ENCODE data around the gene DNAH17.

DNAH17 gene

DNA sequence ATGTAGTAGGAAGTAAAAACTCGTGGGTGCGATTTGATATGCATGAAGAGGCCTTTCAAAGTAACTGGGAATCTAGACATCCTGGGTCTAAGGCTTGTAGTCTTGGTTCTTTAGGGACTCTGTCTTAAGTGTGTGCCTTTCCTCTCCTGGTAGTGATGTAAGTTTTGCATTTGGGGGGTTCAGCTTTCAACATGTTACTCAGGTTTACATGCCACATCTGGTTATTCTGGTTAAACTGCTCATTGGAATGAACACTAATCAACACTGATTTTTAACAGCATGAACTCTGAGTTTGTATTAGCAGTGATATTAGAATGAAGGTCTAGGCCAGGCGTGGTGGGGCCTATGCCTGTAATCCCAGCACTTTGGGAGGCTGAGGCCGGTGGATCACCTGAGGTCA lies 183.6 kb downstream of the DNAH17 start:
- no peak for DNase-seq
- Histone ChIP-seq H4K20me1 (ENCODE audit: insufficient read depth, low read length) (no peaks in the 10 kb centered on the region), H2AFZ (ENCODE audit: low read length) (no peak overlapping the region), H3K4me2 (ENCODE audit: low read depth, low read length) (no peak overlapping the region), H3K27ac (ENCODE audit: low read length) (no peak overlapping the region), H3K36me3 (replicated peaks; ENCODE audit: insufficient read depth, low read length) (no peaks in the 10 kb centered on the region), H3K9me3 (replicated peaks; ENCODE audit: insufficient read depth, low read length) (no peaks in the 10 kb centered on the region), H3K4me3 (ENCODE audit: low read length) (no peak overlapping the region), H3K27me3 (replicated peaks; ENCODE audit: insufficient read depth, low read length) (no peaks in the 10 kb centered on the region), H3K79me2 (ENCODE audit: low read length) (peaks cover 34% of the 10 kb centered on the region), H3F3A (ENCODE audit: insufficient read depth, low read length) (no peaks in the 10 kb centered on the region), H3K4me1 (ENCODE audit: low read length) (no peaks in the 10 kb centered on the region), H3K9ac (ENCODE audit: low read length) (no peak overlapping the region), H3K9me2 (replicated peaks; ENCODE audit: insufficient read depth, low read length) (no peaks in the 10 kb centered on the region)
- TF ChIP-seq EZH2phosphoT487 (IDR thresholded peaks at IDR 0.05; ENCODE audit: low read length) (no peak), EZH2 (optimal IDR thresholded peaks at IDR 0.05; ENCODE audit: low read depth, low read length) (no peak)
- TF ChIP-seq, protein P1, sequence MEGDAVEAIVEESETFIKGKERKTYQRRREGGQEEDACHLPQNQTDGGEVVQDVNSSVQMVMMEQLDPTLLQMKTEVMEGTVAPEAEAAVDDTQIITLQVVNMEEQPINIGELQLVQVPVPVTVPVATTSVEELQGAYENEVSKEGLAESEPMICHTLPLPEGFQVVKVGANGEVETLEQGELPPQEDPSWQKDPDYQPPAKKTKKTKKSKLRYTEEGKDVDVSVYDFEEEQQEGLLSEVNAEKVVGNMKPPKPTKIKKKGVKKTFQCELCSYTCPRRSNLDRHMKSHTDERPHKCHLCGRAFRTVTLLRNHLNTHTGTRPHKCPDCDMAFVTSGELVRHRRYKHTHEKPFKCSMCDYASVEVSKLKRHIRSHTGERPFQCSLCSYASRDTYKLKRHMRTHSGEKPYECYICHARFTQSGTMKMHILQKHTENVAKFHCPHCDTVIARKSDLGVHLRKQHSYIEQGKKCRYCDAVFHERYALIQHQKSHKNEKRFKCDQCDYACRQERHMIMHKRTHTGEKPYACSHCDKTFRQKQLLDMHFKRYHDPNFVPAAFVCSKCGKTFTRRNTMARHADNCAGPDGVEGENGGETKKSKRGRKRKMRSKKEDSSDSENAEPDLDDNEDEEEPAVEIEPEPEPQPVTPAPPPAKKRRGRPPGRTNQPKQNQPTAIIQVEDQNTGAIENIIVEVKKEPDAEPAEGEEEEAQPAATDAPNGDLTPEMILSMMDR (IDR thresholded peaks at IDR 0.05; ENCODE audit: low read length), result no peak

DNA sequence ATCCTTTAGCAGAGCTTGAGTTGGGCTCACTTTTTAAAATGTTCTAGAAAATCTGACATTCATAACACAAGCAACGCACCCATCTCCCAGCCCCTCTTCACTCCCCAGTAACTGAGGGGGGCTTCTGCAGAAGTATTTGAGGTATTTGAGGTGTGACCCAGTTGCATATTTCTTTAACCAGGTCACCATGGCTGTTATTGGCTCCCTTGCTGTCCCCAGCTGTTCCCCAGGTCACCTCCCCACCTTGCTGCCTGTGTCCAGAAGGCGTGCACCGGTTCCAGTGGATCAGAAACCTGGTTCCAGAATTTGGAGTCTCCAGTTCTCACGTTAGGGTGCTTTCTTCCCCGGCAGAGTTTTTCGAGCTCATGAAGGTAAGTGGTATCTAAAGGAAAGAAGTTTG lies 184.9 kb downstream of the DNAH17 start:
- H3K9ac ChIP-seq (ENCODE audit: low read length), result no peak overlapping the region
- H2AFZ ChIP-seq (ENCODE audit: low read length), result no peak overlapping the region
- H3K79me2 ChIP-seq (ENCODE audit: low read length), result peaks cover 45% of the 10 kb centered on the region
- H3K9me3 ChIP-seq (replicated peaks; ENCODE audit: insufficient read depth, low read length), result no peaks in the 10 kb centered on the region
- no peak overlapping the region for H3K4me2 ChIP-seq (ENCODE audit: low read depth, low read length)
- no peak overlapping the region for H3K4me3 ChIP-seq (ENCODE audit: low read length)
- DNase-seq, result no peak
- TF ChIP-seq EZH2phosphoT487 (IDR thresholded peaks at IDR 0.05; ENCODE audit: low read length) (no peak), EZH2 (optimal IDR thresholded peaks at IDR 0.05; ENCODE audit: low read depth, low read length) (no peak)
- TF ChIP-seq, protein P1 (IDR thresholded peaks at IDR 0.05; ENCODE audit: low read length), result no peak
- no peak overlapping the region for H3K27ac ChIP-seq (ENCODE audit: low read length)
- H3K36me3 ChIP-seq (replicated peaks; ENCODE audit: insufficient read depth, low read length), result no peaks in the 10 kb centered on the region
- no peaks in the 10 kb centered on the region for H3K9me2 ChIP-seq (replicated peaks; ENCODE audit: insufficient read depth, low read length)
- H3F3A ChIP-seq (ENCODE audit: insufficient read depth, low read length), result no peaks in the 10 kb centered on the region; the same call in 1 of the 2 replicates
- no peaks in the 10 kb centered on the region for H3K27me3 ChIP-seq (replicated peaks; ENCODE audit: insufficient read depth, low read length)
- no peaks in the 10 kb centered on the region for H3K4me1 ChIP-seq (ENCODE audit: low read length)
- peaks cover 3% of the 10 kb centered on the region; the same call in 1 of the 2 replicates for H4K20me1 ChIP-seq (ENCODE audit: insufficient read depth, low read length)

DNA sequence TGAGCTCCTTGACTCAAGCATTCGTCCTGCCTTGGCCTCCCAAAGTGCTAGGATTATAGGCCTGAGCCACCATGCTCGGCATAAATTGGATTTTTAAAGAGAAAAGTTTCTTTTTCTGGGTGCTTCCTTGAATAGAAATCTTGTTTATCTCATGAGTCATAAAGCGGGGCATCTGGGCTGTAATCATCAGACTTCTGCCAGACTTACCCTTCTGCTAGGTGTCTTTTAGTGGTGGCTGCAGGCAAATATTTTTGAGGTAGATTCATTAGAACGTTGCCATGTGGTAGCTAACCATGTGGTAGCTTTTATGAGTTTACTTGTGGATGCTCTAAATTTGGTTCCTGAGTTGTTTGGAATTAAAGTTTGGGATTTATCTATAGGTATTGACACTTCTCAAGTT lies 185.4 kb downstream of the DNAH17 start:
- H3K9me3 ChIP-seq (replicated peaks; ENCODE audit: insufficient read depth, low read length), result no peaks in the 10 kb centered on the region
- H3F3A ChIP-seq (ENCODE audit: insufficient read depth, low read length), result no peaks in the 10 kb centered on the region; the same call in 1 of the 2 replicates
- H3K27me3 ChIP-seq (replicated peaks; ENCODE audit: insufficient read depth, low read length), result no peaks in the 10 kb centered on the region
- H3K4me2 ChIP-seq (ENCODE audit: low read depth, low read length), result no peak overlapping the region
- peaks cover 49% of the 10 kb centered on the region for H3K79me2 ChIP-seq (ENCODE audit: low read length)
- peaks cover 3% of the 10 kb centered on the region; the same call in 1 of the 2 replicates for H4K20me1 ChIP-seq (ENCODE audit: insufficient read depth, low read length)
- H3K9me2 ChIP-seq (replicated peaks; ENCODE audit: insufficient read depth, low read length), result no peaks in the 10 kb centered on the region
- H3K27ac ChIP-seq (ENCODE audit: low read length), result no peak overlapping the region
- no peak for DNase-seq
- H2AFZ ChIP-seq (ENCODE audit: low read length), result no peak overlapping the region
- TF ChIP-seq EZH2 (optimal IDR thresholded peaks at IDR 0.05; ENCODE audit: low read depth, low read length), result no peak
- TF ChIP-seq, protein P1 (IDR thresholded peaks at IDR 0.05; ENCODE audit: low read length), result no peak
- TF ChIP-seq EZH2phosphoT487 (IDR thresholded peaks at IDR 0.05; ENCODE audit: low read length), result no peak
- H3K36me3 ChIP-seq (replicated peaks; ENCODE audit: insufficient read depth, low read length), result no peaks in the 10 kb centered on the region
- no peak overlapping the region for H3K9ac ChIP-seq (ENCODE audit: low read length)
- no peaks in the 10 kb centered on the region for H3K4me1 ChIP-seq (ENCODE audit: low read length)
- no peak overlapping the region for H3K4me3 ChIP-seq (ENCODE audit: low read length)

Measured in MM.1S (cell line).